ENCODE results near the gene CYP46A1.

- TF ChIP-seq POLR2AphosphoS5 (IDR thresholded peaks at IDR 0.05; ENCODE audit: low read depth, low read length) = no peak
- TF ChIP-seq TAF1 (IDR thresholded peaks at IDR 0.05; ENCODE audit: borderline replicate concordance, insufficient read depth, low read length) = no peak
- TF ChIP-seq REST (IDR thresholded peaks at IDR 0.05; ENCODE audit: insufficient read depth in 1 of 2, low read depth in 2 of 2, low read length in 2 of 2) = no peak
These were observed 65.0 kb downstream of the CYP46A1 start for GRCh38 chr14:99749142-99749541.
